GM12878 (cell line): ENCODE data around the gene RRAGB. TPM values are rescaled to one million over a fixed set of nuclear protein-coding genes. Genes with fewer than 3 reads are reported as not detected.

Source experiments
- ATAC-seq: fragments of 200-7000 bp; cut with Tn5 transposase; 3 replicates; pipeline ENCODE4 v1.9.1; 2020; ENCODE audit warnings: mild to moderate bottlenecking, moderate library complexity
- BruUV-seq: library from RNA; stranded (reverse); fragments of 400-500 nt; replicated peaks from 2 replicates; lab custom pipeline; 2021; lab: Mats Ljungman, UMichigan
- CTCF ChIA-PET: fragments of 300-600 bp; sonication (Branson Sonifier 250); formaldehyde crosslinking; extraction: SDS; loops from one replicate; lab custom pipeline; 2021; ENCODE audit warnings: inconsistent platforms; lab: Yijun Ruan, JAX
- POLR2A ChIA-PET: fragments of 350-600 bp; formaldehyde crosslinking; extraction: SDS; loops from one replicate; lab custom pipeline; 2021; ENCODE audit warnings: inconsistent platforms; lab: Charles Lee
- RAD21 ChIA-PET: fragments of 300-600 bp; sonication (Branson Sonifier 250); formaldehyde crosslinking; loops from one replicate; lab custom pipeline; 2023; ENCODE audit warnings: antibody characterized with exemption; ENCODE audit not compliant: unreplicated experiment; lab: Charles Lee
- SMC1A ChIA-PET: fragments of 300-600 bp; sonication (Branson Sonifier 250); formaldehyde crosslinking; loops from one replicate; lab custom pipeline; 2023; ENCODE audit not compliant: unreplicated experiment, uncharacterized antibody; lab: Charles Lee
- DNase-seq: peaks from one replicate; pipeline ENCODE4 v3.0.0-alpha.2; 2011; ENCODE audit warnings: low read depth, low spot score
- FAIRE-seq: peaks from 3 replicates; lab custom pipeline; 2011; peaks lifted over from hg19 to GRCh38; lab: Jason Lieb, UNC
- H2AFZ ChIP-seq: 2 replicates; pipeline ENCODE4 v1.6.0; 2011; ENCODE audit warnings: low read depth, low read length, control low read depth; ENCODE audit not compliant: control insufficient read depth
- H3K27ac ChIP-seq: 2 replicates; pipeline ENCODE4 v1.5.1; 2011; ENCODE audit warnings: control low read depth; ENCODE audit not compliant: control insufficient read depth, insufficient read depth
- H3K27me3 ChIP-seq, 2 experiments: replicated peaks in 1 of 2; 2 replicates each; pipeline versions ENCODE4 v1.6.0 to v1.6.1; 2011; ENCODE audit warnings: low read length in 1 of 2; ENCODE audit not compliant: control insufficient read depth in 2 of 2, insufficient read depth in 2 of 2
- H3K36me3 ChIP-seq, 2 experiments: 2 replicates each; pipeline ENCODE4 v1.5.1; 2011; ENCODE audit warnings: low read length in 1 of 2; ENCODE audit not compliant: control insufficient read depth in 2 of 2, insufficient read depth in 2 of 2
- H3K4me1 ChIP-seq: 2 replicates; pipeline ENCODE4 v1.6.1; 2011; ENCODE audit warnings: mild to moderate bottlenecking, low read length, moderate library complexity, mixed read lengths; ENCODE audit not compliant: control insufficient read depth, insufficient read depth
- H3K4me2 ChIP-seq: 2 replicates; pipeline ENCODE4 v1.6.0; 2011; ENCODE audit warnings: control low read depth; ENCODE audit not compliant: control insufficient read depth, insufficient read depth
- H3K4me3 ChIP-seq: fragments of 200-600 bp; sonication (generic); 2 replicates; pipeline ENCODE4 v1.5.1; 2016
- H3K79me2 ChIP-seq: 2 replicates; pipeline ENCODE4 v1.6.0; 2011; ENCODE audit warnings: low read length; ENCODE audit not compliant: control insufficient read depth, insufficient read depth
- H3K9ac ChIP-seq: 2 replicates; pipeline ENCODE4 v1.8.0; 2011; ENCODE audit warnings: low read length, control low read depth, mixed read lengths; ENCODE audit not compliant: control insufficient read depth, insufficient read depth
- H3K9me3 ChIP-seq: replicated peaks from 3 replicates; pipeline ENCODE4 v1.5.1; 2011; ENCODE audit warnings: mild to moderate bottlenecking, low read length; ENCODE audit not compliant: control insufficient read depth, insufficient read depth
- H4K20me1 ChIP-seq: 2 replicates; pipeline ENCODE4 v1.6.0; 2011; ENCODE audit not compliant: control insufficient read depth, insufficient read depth
- FOXK2 ChIP-seq: fragments of 450-650 bp; IDR thresholded peaks from 2 replicates; pipeline ENCODE4 v1.6.1; 2017; ENCODE audit warnings: mild to moderate bottlenecking, moderate library complexity
- FOXM1 ChIP-seq: IDR thresholded peaks from 2 replicates; pipeline ENCODE4 v1.6.1; 2012; ENCODE audit warnings: low read depth, mild to moderate bottlenecking, inconsistent platforms, low read length, moderate library complexity
- HDAC6 ChIP-seq: fragments of 200-600 bp; sonication (generic); IDR thresholded peaks from one replicate; pipeline ENCODE4 v1.8.0; 2017; ENCODE audit warnings: antibody characterized with exemption; ENCODE audit not compliant: unreplicated experiment
- MTA2 ChIP-seq: fragments of 450-650 bp; IDR thresholded peaks from 2 replicates; pipeline ENCODE4 v1.6.1; 2016; ENCODE audit warnings: low read depth, mild to moderate bottlenecking, moderate library complexity
- YBX1 ChIP-seq: fragments of 450-650 bp; IDR thresholded peaks from 2 replicates; pipeline ENCODE4 v1.6.1; 2016; ENCODE audit warnings: antibody characterized with exemption
- ZNF274 ChIP-seq: IDR thresholded peaks from one replicate; pipeline ENCODE4 v1.8.0; 2011; ENCODE audit not compliant: insufficient read length, insufficient read depth
- ZNF384 ChIP-seq: IDR thresholded peaks from 2 replicates; pipeline ENCODE4 v1.6.1; 2012; ENCODE audit warnings: low read depth, mild to moderate bottlenecking, low read length, improper control_type of control experiment, borderline replicate concordance
- ZSCAN29 ChIP-seq: fragments of 450-650 bp; IDR thresholded peaks from 2 replicates; pipeline ENCODE4 v1.6.1; 2017; ENCODE audit warnings: mild to moderate bottlenecking, moderate library complexity
- WGBS: methylation state at CpG from one replicate; pipeline ENCODE4 v1.1.6; 2016; ENCODE audit warnings: low lambda C conversion rate; ENCODE audit not compliant: insufficient replicate concordance, insufficient coverage; ENCODE audit errors: missing lambda C conversion rate; 5-methylcytosine and 5-hydroxymethylcytosine counted together
- in situ Hi-C: fragments of 300-500 bp; cut with MboI; formaldehyde crosslinking; loops from 9 replicates; pipeline ENCODE4 v1.14.3; 2018; ENCODE audit warnings: mixed read lengths
- intact Hi-C: fragments of 100-400 bp; cut with micrococcal nuclease; formaldehyde crosslinking; loops from one replicate; pipeline ENCODE4 v1.14.2; 2022; ENCODE audit not compliant: unreplicated experiment
- polyA plus RNA-seq, 11 experiments: library from polyadenylated mRNA; depleted of rRNA in 4 of 11; unstranded in 6 of 11; stranded (reverse) in 5 of 11; fragments of >200 nt; fragmentation: Nextera tagmentation in 4 of 11; fragmentation: Illumina TruSeq in 1 of 11; extraction: Ambion mirVana in 4 of 11; extraction: Trizol in 1 of 11; gene quantifications; 1 replicate in 1 of 11; 2 replicates in 10 of 11; pipeline versions ENCODE4 v1.2.1 to v1.2.3, GENCODE V29; 2011 to 2016; ENCODE audit warnings: inconsistent platforms in 2 of 11, missing spikeins in 2 of 11, low read depth in 1 of 11
- total RNA-seq, 4 experiments: library from RNA; depleted of rRNA in 3 of 4; stranded (reverse); fragments of >200 nt in 3 of 4; fragmentation: Illumina TruSeq in 1 of 4; extraction: Trizol in 1 of 4; gene quantifications; 2 replicates each; pipeline versions ENCODE4 v1.2.1 to v1.2.3, GENCODE V29; 2013 to 2021
- TF ChIP-seq, protein P1 (sequence below), 3 experiments: IDR thresholded peaks in 2 of 3; conservative IDR thresholded peaks in 1 of 3; 2 replicates each; pipeline ENCODE4 v1.5.1; 2011; ENCODE audit warnings: low read depth in 3 of 3, low read length in 3 of 3, mild to moderate bottlenecking in 3 of 3, control low read depth in 2 of 3, moderate library complexity in 2 of 3, inconsistent platforms in 1 of 3, mixed read lengths in 1 of 3; ENCODE audit not compliant: control insufficient read depth in 2 of 3, insufficient read depth in 1 of 3; ENCODE audit errors: extremely low read depth in 1 of 3
- TF ChIP-seq, protein P2 (sequence below): fragments of 450-650 bp; conservative IDR thresholded peaks from 2 replicates; pipeline ENCODE4 v1.6.1; 2017; ENCODE audit warnings: mild to moderate bottlenecking, moderate library complexity

Gene RRAGB
- total and polyA plus RNA-seq, 10 of the 15 experiments (the other 5 are each of a cell fraction or from before 2014, with no cell fraction given), result 8.2 to 30.8 (median 12.0) TPM

DNA sequence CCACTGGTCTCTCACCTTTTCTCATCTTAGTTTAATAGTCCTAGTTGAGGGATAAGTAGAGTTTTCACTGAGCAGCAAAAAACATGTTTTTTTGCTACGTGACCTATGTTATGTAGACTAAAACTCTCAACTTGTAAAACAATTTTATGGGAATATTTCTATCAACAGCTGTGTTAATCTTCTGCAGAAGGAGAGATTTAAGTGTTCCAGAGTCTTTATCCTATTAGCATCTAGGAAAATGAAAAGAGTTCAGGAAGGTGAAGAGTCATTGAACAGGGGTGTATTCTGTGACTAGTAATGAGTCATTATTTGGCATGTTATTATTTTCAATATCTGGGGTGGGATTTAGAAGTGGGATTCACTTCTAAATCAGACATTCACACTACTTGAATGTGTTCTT, 41.9 kb downstream of the RRAGB start:
- no peaks in the 10 kb centered on the region for H3K36me3 ChIP-seq
- no peaks in the 10 kb centered on the region for H4K20me1 ChIP-seq
- TF ChIP-seq FOXM1 (no peak), ZSCAN29 (no peak), FOXK2 (no peak), YBX1 (no peak), ZNF384 (no peak), ZNF274 (no peak), MTA2 (no peak), HDAC6 (no peak)
- TF ChIP-seq, protein P1, sequence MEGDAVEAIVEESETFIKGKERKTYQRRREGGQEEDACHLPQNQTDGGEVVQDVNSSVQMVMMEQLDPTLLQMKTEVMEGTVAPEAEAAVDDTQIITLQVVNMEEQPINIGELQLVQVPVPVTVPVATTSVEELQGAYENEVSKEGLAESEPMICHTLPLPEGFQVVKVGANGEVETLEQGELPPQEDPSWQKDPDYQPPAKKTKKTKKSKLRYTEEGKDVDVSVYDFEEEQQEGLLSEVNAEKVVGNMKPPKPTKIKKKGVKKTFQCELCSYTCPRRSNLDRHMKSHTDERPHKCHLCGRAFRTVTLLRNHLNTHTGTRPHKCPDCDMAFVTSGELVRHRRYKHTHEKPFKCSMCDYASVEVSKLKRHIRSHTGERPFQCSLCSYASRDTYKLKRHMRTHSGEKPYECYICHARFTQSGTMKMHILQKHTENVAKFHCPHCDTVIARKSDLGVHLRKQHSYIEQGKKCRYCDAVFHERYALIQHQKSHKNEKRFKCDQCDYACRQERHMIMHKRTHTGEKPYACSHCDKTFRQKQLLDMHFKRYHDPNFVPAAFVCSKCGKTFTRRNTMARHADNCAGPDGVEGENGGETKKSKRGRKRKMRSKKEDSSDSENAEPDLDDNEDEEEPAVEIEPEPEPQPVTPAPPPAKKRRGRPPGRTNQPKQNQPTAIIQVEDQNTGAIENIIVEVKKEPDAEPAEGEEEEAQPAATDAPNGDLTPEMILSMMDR (IDR thresholded peaks at IDR 0.05 in 2 of 3, conservative IDR thresholded peaks at IDR 0.05 in 1 of 3; ENCODE audit: control insufficient read depth in 2 of 3, extremely low read depth in 1 of 3, insufficient read depth in 1 of 3, low read depth in 3 of 3, low read length in 3 of 3), result no peak
- TF ChIP-seq, protein P2, sequence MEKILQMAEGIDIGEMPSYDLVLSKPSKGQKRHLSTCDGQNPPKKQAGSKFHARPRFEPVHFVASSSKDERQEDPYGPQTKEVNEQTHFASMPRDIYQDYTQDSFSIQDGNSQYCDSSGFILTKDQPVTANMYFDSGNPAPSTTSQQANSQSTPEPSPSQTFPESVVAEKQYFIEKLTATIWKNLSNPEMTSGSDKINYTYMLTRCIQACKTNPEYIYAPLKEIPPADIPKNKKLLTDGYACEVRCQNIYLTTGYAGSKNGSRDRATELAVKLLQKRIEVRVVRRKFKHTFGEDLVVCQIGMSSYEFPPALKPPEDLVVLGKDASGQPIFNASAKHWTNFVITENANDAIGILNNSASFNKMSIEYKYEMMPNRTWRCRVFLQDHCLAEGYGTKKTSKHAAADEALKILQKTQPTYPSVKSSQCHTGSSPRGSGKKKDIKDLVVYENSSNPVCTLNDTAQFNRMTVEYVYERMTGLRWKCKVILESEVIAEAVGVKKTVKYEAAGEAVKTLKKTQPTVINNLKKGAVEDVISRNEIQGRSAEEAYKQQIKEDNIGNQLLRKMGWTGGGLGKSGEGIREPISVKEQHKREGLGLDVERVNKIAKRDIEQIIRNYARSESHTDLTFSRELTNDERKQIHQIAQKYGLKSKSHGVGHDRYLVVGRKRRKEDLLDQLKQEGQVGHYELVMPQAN, result no peak
- TF ChIP-seq, all 136 proteins: peak for 0
- ATAC-seq, result no peak
- no TSS peak for BruUV-seq
- Histone ChIP-seq H3K4me1 (no peaks in the 10 kb centered on the region; the same call in 1 of the 2 replicates), H3K4me2 (no peak overlapping the region), H2AFZ (no peak overlapping the region), H3K9ac (no peak overlapping the region), H3K27me3 (no peaks in the 10 kb centered on the region), H3K27ac (no peak overlapping the region), H3K4me3 (no peak overlapping the region), H3K9me3 (no peaks in the 10 kb centered on the region), H3K79me2 (no peaks in the 10 kb centered on the region)
- ChIA-PET RAD21 (no interaction called here), SMC1A (no interaction called here), POLR2A (no interaction called here), CTCF (no interaction called here)
- intact Hi-C loops (loop anchor here (10.0 kb wide), 1 partner anchor 105 kb away; no protein-coding TSS in a partner anchor), in situ Hi-C loops (no loop called here)
- WGBS, result 59% methylated on average over 1 of the region's 1 CpG
- no peak for DNase-seq
- no peak for FAIRE-seq
